K562 (cell line): Measurements from ENCODE around the gene PI4K2A. TPM values are rescaled to one million over a fixed set of nuclear protein-coding genes. Genes with fewer than 3 reads are reported as not detected.

Experiments
- ATAC-seq: fragments of 200-7000 bp; cut with Tn5 transposase; 3 replicates; pipeline ENCODE4 v1.9.1; 2020; ENCODE audit warnings: moderate library complexity
- BruUV-seq: library from RNA; stranded (reverse); fragments of 400-500 nt; replicated peaks from 2 replicates; lab custom pipeline; 2021; lab: Mats Ljungman, UMichigan
- CTCF ChIA-PET: fragments of 300-600 bp; formaldehyde crosslinking; extraction: SDS; loops from one replicate; lab custom pipeline; 2021; ENCODE audit warnings: low intra/inter-chr PET ratio; lab: Yijun Ruan, JAX
- POLR2A ChIA-PET: fragments of 300-600, 350-650 bp; sonication (Branson Sonifier 250); formaldehyde crosslinking; extraction: SDS; loops from one replicate; lab custom pipeline; 2021; ENCODE audit warnings: antibody characterized with exemption, inconsistent platforms; lab: Yijun Ruan, JAX
- DNase-seq, 4 experiments: peaks; one replicate each; pipeline versions ENCODE4 v3.0.0 to v3.0.0-alpha.2; 2011 to 2018; ENCODE audit warnings: low spot score in 3 of 4, mixed read lengths in 3 of 4; ENCODE audit errors: extremely low read depth in 1 of 4
- FAIRE-seq: peaks from 2 replicates; lab custom pipeline; 2011; peaks lifted over from hg19 to GRCh38; lab: Jason Lieb, UNC
- H2AFZ ChIP-seq: 2 replicates; pipeline ENCODE4 v1.6.0; 2011; ENCODE audit warnings: low read depth, low read length, control low read depth, inconsistent platforms
- H3K27ac ChIP-seq: fragments of 200-600 bp; 3 replicates; pipeline ENCODE4 v1.8.0; 2011; ENCODE audit warnings: low read depth, mild to moderate bottlenecking, control low read depth, inconsistent platforms, low read length, moderate library complexity, mixed read lengths; ENCODE audit errors: extremely low read depth
- H3K27me3 ChIP-seq, 2 experiments: fragments of 300-600 bp in 1 of 2; 2 replicates in 1 of 2; 3 replicates in 1 of 2; pipeline versions ENCODE4 v1.6.0 to v1.8.0; 2011; ENCODE audit warnings: inconsistent platforms in 2 of 2, low read length in 2 of 2, mild to moderate bottlenecking in 1 of 2, mixed read lengths in 1 of 2, moderate library complexity in 1 of 2; ENCODE audit not compliant: control insufficient read depth in 2 of 2, insufficient read depth in 2 of 2
- H3K36me3 ChIP-seq: fragments of 300-600 bp; 3 replicates; pipeline ENCODE4 v1.8.0; 2011; ENCODE audit warnings: mild to moderate bottlenecking, low read length, inconsistent platforms; ENCODE audit not compliant: control insufficient read depth, insufficient read depth
- H3K4me1 ChIP-seq, 2 experiments: fragments of 200-600 bp in 1 of 2; replicated peaks in 1 of 2; 2 replicates in 1 of 2; 3 replicates in 1 of 2; pipeline versions ENCODE4 v1.5.1 to v1.8.0; 2011; ENCODE audit warnings: inconsistent platforms in 2 of 2, low read length in 2 of 2, mild to moderate bottlenecking in 1 of 2, mixed read lengths in 1 of 2, moderate library complexity in 1 of 2; ENCODE audit not compliant: control insufficient read depth in 2 of 2, insufficient read depth in 2 of 2
- H3K4me2 ChIP-seq: 2 replicates; pipeline ENCODE4 v1.6.1; 2011; ENCODE audit warnings: low read length, control low read depth, inconsistent platforms, mixed read lengths; ENCODE audit not compliant: insufficient read depth
- H3K4me3 ChIP-seq: fragments of 200-600 bp; sonication (generic), shearing (Covaris generic); 2 replicates; pipeline ENCODE4 v1.5.1; 2016; ENCODE audit warnings: control low read depth, inconsistent platforms
- H3K79me2 ChIP-seq: fragments of 200-600 bp; 3 replicates; pipeline ENCODE4 v1.8.0; 2011; ENCODE audit warnings: low read length, inconsistent platforms; ENCODE audit not compliant: control insufficient read depth, insufficient read depth
- H3K9ac ChIP-seq, 2 experiments: 2 replicates each; pipeline versions ENCODE4 v1.6.0 to v1.6.1; 2011; ENCODE audit warnings: low read depth in 2 of 2, low read length in 2 of 2, control low read depth in 1 of 2, inconsistent platforms in 1 of 2, mild to moderate bottlenecking in 1 of 2, mixed read lengths in 1 of 2; ENCODE audit not compliant: insufficient read depth in 1 of 2
- H3K9me1 ChIP-seq: one replicate; pipeline ENCODE4 v1.6.0; 2011; ENCODE audit warnings: inconsistent platforms, mild to moderate bottlenecking, low read length, moderate library complexity; ENCODE audit not compliant: control insufficient read depth, insufficient read depth
- H3K9me3 ChIP-seq: replicated peaks from 2 replicates; pipeline ENCODE4 v1.5.1; 2011; ENCODE audit warnings: low read depth, low read length, inconsistent platforms; ENCODE audit not compliant: control insufficient read depth, insufficient read depth
- H4K20me1 ChIP-seq: replicated peaks from 2 replicates; pipeline ENCODE4 v1.6.1; 2011; ENCODE audit warnings: low read length, inconsistent platforms, mixed read lengths; ENCODE audit not compliant: control insufficient read depth, insufficient read depth
- CHD4 ChIP-seq: fragments of 200-600 bp; sonication (generic); IDR thresholded peaks from 3 replicates; pipeline ENCODE4 v1.6.1; 2012; ENCODE audit warnings: low read depth, mild to moderate bottlenecking, mixed read lengths, low read length, inconsistent platforms; ENCODE audit not compliant: insufficient read depth, insufficient replicate concordance, poor library complexity, severe bottlenecking
- CTBP1 ChIP-seq: fragments of 450-650 bp; IDR thresholded peaks from 2 replicates; pipeline ENCODE4 v1.6.1; 2016; ENCODE audit warnings: borderline replicate concordance
- HDAC1 ChIP-seq, 2 experiments: fragments of 450-650 bp; IDR thresholded peaks; 2 replicates each; pipeline ENCODE4 v1.6.1; 2016 to 2017; ENCODE audit warnings: inconsistent platforms in 1 of 2, mild to moderate bottlenecking in 1 of 2, moderate library complexity in 1 of 2
- HDGF ChIP-seq: fragments of 450-650 bp; IDR thresholded peaks from 2 replicates; pipeline ENCODE4 v1.6.1; 2016
- MAFK ChIP-seq: IDR thresholded peaks from 2 replicates; pipeline ENCODE4 v1.6.1; 2011; ENCODE audit warnings: low read length, improper control_type of control experiment
- MBD2 ChIP-seq: sonication (generic); IDR thresholded peaks from 2 replicates; pipeline ENCODE4 v1.6.1; 2016; ENCODE audit warnings: low read depth, borderline replicate concordance
- NR2C1 ChIP-seq, 2 experiments: fragments of 450-650 bp; IDR thresholded peaks; 2 replicates each; pipeline ENCODE4 v1.6.1; 2017; ENCODE audit warnings: mild to moderate bottlenecking in 2 of 2, antibody characterized with exemption in 1 of 2, inconsistent platforms in 1 of 2, missing compliant biosample characterization in 1 of 2, missing genetic modification characterization in 1 of 2
- SMARCA4 ChIP-seq: fragments of 450-650 bp; IDR thresholded peaks from 2 replicates; pipeline ENCODE4 v1.6.1; 2016
- STAT5A ChIP-seq: IDR thresholded peaks from 2 replicates; pipeline ENCODE4 v1.6.1; 2012; ENCODE audit warnings: low read length, inconsistent platforms, borderline replicate concordance
- ZNF75A ChIP-seq: fragments of 450-650 bp; formaldehyde crosslinking; IDR thresholded peaks from 2 replicates; pipeline ENCODE4 v1.4.0; 2020; ENCODE audit warnings: mild to moderate bottlenecking
- WGBS: fragments of 100-300 bp; shearing (Covaris generic); methylation state at CpG from one replicate; pipeline ENCODE4 v1.1.6; 2016; ENCODE audit warnings: low coverage, mixed read lengths; ENCODE audit not compliant: insufficient coverage; ENCODE audit errors: missing lambda C conversion rate; 5-methylcytosine and 5-hydroxymethylcytosine counted together
- in situ Hi-C: fragments of 300-500 bp; cut with MboI; formaldehyde crosslinking; loops from 4 replicates; pipeline ENCODE4 v1.15.0; 2018; ENCODE audit warnings: inconsistent platforms, mixed read lengths
- intact Hi-C: fragments of 100-400 bp; cut with micrococcal nuclease; formaldehyde crosslinking; loops from 2 replicates; pipeline ENCODE4 v1.14.2; 2022
- polyA plus RNA-seq, 8 experiments: library from polyadenylated mRNA; depleted of rRNA in 4 of 8; stranded (reverse) in 5 of 8; unstranded in 3 of 8; fragments of >200 nt; fragmentation: Nextera tagmentation in 2 of 8; fragmentation: Illumina TruSeq in 1 of 8; extraction: Ambion mirVana in 2 of 8; extraction: Trizol in 1 of 8; gene quantifications; 2 replicates each; pipeline versions ENCODE4 v1.2.1 to v1.2.3, GENCODE V29; 2011 to 2014; ENCODE audit warnings: inconsistent platforms in 1 of 8, missing spikeins in 1 of 8
- total RNA-seq, 7 experiments: library from RNA; depleted of rRNA in 6 of 7; stranded (reverse); fragments of >200 nt in 6 of 7; fragmentation: Illumina TruSeq in 2 of 7; extraction: Trizol in 2 of 7; gene quantifications; 2 replicates each; pipeline versions ENCODE4 v1.2.1 to v1.2.3, GENCODE V29; 2011 to 2021; ENCODE audit warnings: low replicate concordance in 1 of 7

Gene PI4K2A
- total and polyA plus RNA-seq, 9 of the 15 experiments (the other 6 are each of a cell fraction or from before 2014, with no cell fraction given), result 4.4 to 28.4 (median 16.5) TPM

DNA sequence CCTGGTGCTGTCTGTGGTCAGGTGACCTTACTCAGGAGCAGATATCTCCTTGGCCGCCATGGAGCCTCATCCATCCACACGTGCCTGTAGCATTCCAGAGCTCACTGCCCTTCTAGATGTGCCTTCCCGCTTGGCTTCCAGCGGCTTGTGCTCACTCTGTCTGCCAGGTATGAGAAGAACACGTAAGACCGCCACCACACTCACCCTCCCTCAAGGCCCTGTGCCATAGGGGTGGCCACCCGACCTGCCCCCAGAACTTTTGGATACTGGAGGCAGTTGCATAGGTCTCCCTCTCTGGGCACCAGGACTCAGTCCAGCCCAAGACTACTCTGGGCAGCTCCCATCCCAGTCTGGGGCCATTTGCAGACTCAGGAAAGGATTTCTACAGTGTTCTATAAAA lies 77.2 kb downstream of the PI4K2A start (continued):
- no peak for TF ChIP-seq ZNF75A (CRISPR knock-in tag)
- TF ChIP-seq CHD4, result no peak
- no peak for TF ChIP-seq HDGF
- TF ChIP-seq STAT5A, result no peak

DNA sequence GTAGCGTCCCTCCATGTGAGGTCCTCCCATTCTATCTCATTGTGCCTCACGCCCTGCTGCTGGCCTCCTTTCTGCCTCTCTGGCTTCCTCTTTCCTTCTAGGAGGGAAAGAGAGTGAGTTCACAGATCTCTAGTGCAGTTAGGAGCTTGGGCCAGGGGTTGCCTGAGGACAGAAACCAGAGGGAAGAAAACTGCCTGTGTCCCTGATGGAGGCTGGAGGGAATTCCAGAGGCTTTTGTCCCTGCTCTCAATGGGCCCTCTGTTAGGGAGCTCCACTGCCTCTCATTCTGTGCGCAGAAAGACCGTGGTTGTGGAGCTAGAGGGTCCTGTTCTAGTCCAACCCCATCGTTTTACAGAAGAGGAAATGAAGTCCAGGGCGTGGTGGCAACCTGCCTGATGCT lies 77.7 kb downstream of the PI4K2A start:
- in situ Hi-C loops, result no loop called here
- H3K4me2 ChIP-seq, result peak overlapping the region; percentile 52
- peak; percentile 40; the same call in 2 of the 3 replicates for ATAC-seq
- BruUV-seq, result no TSS peak
- no peaks in the 10 kb centered on the region for H3K36me3 ChIP-seq
- intact Hi-C loops, result no loop called here
- H3K9me1 ChIP-seq, result no peaks in the 10 kb centered on the region
- no peaks in the 10 kb centered on the region for H4K20me1 ChIP-seq
- peak overlapping the region in 1 of 2 experiments; percentile 56; a peak in 1 of 4 replicates for H3K9ac ChIP-seq
- 24% methylated on average over 6 of the region's 6 CpGs for WGBS
- ChIA-PET CTCF (no interaction called here), POLR2A (interaction anchor here (0.7 to 1.2 kb wide), 2 partner anchors 17 to 523 kb away, joined by 3 to 4 read pairs; no protein-coding TSS in a partner anchor)
- H3K27me3 ChIP-seq, result no peaks in the 10 kb centered on the region
- DNase-seq, result peak in 1 of 4 experiments; percentile 26
- FAIRE-seq, result peak; percentile 46
- no peaks in the 10 kb centered on the region for H3K9me3 ChIP-seq
- no peak overlapping the region for H3K4me3 ChIP-seq
- H3K4me1 ChIP-seq, result peaks cover 17 to 46% of the 10 kb centered on the region in 2 experiments; a peak in 4 of 5 replicates
- H2AFZ ChIP-seq, result peak overlapping the region; percentile 62; the same call in 1 of the 2 replicates
- peak overlapping the region; percentile 46; the same call in 2 of the 3 replicates for H3K27ac ChIP-seq
- no peaks in the 10 kb centered on the region; the same call in 2 of the 3 replicates for H3K79me2 ChIP-seq
- TF ChIP-seq MBD2, result no peak
- peak; percentile 63; the same call in 1 of the 2 replicates for TF ChIP-seq CTBP1
- no peak for TF ChIP-seq NR2C1 (IDR thresholded peaks at IDR 0.05)
- TF ChIP-seq NR2C1 (tag; IDR thresholded peaks at IDR 0.05), result no peak; the same call in 1 of the 2 replicates
- 0 out of 4 replicates have a peak, but pooled peaks of 1 of the 2 experiments have one; percentile 22 for TF ChIP-seq HDAC1 (IDR thresholded peaks at IDR 0.05)
- no peak for TF ChIP-seq MAFK
- TF ChIP-seq SMARCA4, result 0 out of 2 replicates have a peak, but pooled peaks have one; percentile 19
